ENCODE data around the gene NUP133. TPM values are rescaled to one million over a fixed set of nuclear protein-coding genes. Genes with fewer than 3 reads are reported as not detected.

Gene NUP133
- total RNA-seq, 1 donor from 2014 or later = 32.6 TPM

GRCh38 chr1:229461032-229461668 is 47.0 kb downstream of the NUP133 start:
- Histone ChIP-seq H3K9me3 (no peaks in the 10 kb centered on the region), H3K4me1 (no peaks in the 10 kb centered on the region), H3K27ac (no peak overlapping the region), H3K27me3 (ENCODE audit: low read depth) (no peaks in the 10 kb centered on the region), H3K4me3 (no peak overlapping the region), H3K36me3 (peaks cover 100% of the 10 kb centered on the region)
- intact Hi-C loops (cut with DNase I) = no loop called here
- TF ChIP-seq CTCF (IDR thresholded peaks at IDR 0.05) = no peak
- no peak for ATAC-seq
- DNase-seq = no peak

- H3K36me3 ChIP-seq = peaks cover 98% of the 10 kb centered on the region
- H3K4me3 ChIP-seq = no peak overlapping the region
- no peaks in the 10 kb centered on the region for H3K4me1 ChIP-seq
- ATAC-seq (no peak), DNase-seq (no peak)
- intact Hi-C loops (cut with DNase I) = no loop called here
- no peaks in the 10 kb centered on the region for H3K27me3 ChIP-seq (ENCODE audit: low read depth)
- TF ChIP-seq CTCF (IDR thresholded peaks at IDR 0.05) = no peak
- H3K9me3 ChIP-seq = no peaks in the 10 kb centered on the region
- H3K27ac ChIP-seq = no peak overlapping the region
Observed at GRCh38 chr1:229459815-229460214, 48.3 kb downstream of the NUP133 start.

GRCh38 chr1:229457436-229457835 is 50.7 kb downstream of the NUP133 start:
- Histone ChIP-seq H3K27ac (no peak overlapping the region), H3K36me3 (peaks cover 90% of the 10 kb centered on the region), H3K9me3 (no peaks in the 10 kb centered on the region), H3K27me3 (ENCODE audit: low read depth) (no peaks in the 10 kb centered on the region), H3K4me3 (no peak overlapping the region), H3K4me1 (no peaks in the 10 kb centered on the region)
- intact Hi-C loops (cut with DNase I) = no loop called here
- no peak for ATAC-seq
- no peak for TF ChIP-seq CTCF (IDR thresholded peaks at IDR 0.05)
- no peak for DNase-seq

GRCh38 chr1:229456016-229456415 is 52.1 kb downstream of the NUP133 start:
- Histone ChIP-seq H3K4me3 (no peak overlapping the region), H3K27ac (no peak overlapping the region), H3K27me3 (ENCODE audit: low read depth) (no peaks in the 10 kb centered on the region), H3K9me3 (no peaks in the 10 kb centered on the region), H3K36me3 (peaks cover 90% of the 10 kb centered on the region), H3K4me1 (no peaks in the 10 kb centered on the region)
- no peak for TF ChIP-seq CTCF (IDR thresholded peaks at IDR 0.05)
- intact Hi-C loops (cut with DNase I) = no loop called here
- DNase-seq = no peak
- ATAC-seq = no peak

- Histone ChIP-seq H3K9me3 (no peaks in the 10 kb centered on the region), H3K36me3 (peaks cover 85% of the 10 kb centered on the region), H3K4me3 (no peak overlapping the region), H3K27me3 (ENCODE audit: low read depth) (no peaks in the 10 kb centered on the region), H3K4me1 (no peaks in the 10 kb centered on the region), H3K27ac (no peak overlapping the region)
- DNase-seq = no peak
- TF ChIP-seq CTCF (IDR thresholded peaks at IDR 0.05) = no peak
- ATAC-seq = no peak
- intact Hi-C loops (cut with DNase I) = no loop called here
Observed at GRCh38 chr1:229454056-229454455, 54.1 kb downstream of the NUP133 start.
